NT2/D1 (cell line): Measurements from ENCODE around the gene SUOX.

Experiments
- SUZ12 ChIP-seq: IDR thresholded peaks from 2 replicates; pipeline ENCODE4 v1.6.1; 2011; ENCODE audit not compliant: insufficient read length, insufficient read depth; ENCODE audit errors: extremely low read depth
- YY1 ChIP-seq: IDR thresholded peaks from 2 replicates; pipeline ENCODE4 v1.6.1; 2011; ENCODE audit not compliant: insufficient read length, insufficient read depth
- ZNF274 ChIP-seq: IDR thresholded peaks from 2 replicates; pipeline ENCODE4 v1.6.1; 2011; ENCODE audit warnings: mild to moderate bottlenecking, low read depth, low read length

- no peak for TF ChIP-seq YY1
- TF ChIP-seq ZNF274 = no peak
- no peak for TF ChIP-seq SUZ12
Measured at GRCh38 chr12:55965941-55966407, 31.1 kb upstream of the SUOX start, which contains the start of gene PMEL.
